ENCODE data around the gene RALGAPA2.

Gene RALGAPA2

DNA sequence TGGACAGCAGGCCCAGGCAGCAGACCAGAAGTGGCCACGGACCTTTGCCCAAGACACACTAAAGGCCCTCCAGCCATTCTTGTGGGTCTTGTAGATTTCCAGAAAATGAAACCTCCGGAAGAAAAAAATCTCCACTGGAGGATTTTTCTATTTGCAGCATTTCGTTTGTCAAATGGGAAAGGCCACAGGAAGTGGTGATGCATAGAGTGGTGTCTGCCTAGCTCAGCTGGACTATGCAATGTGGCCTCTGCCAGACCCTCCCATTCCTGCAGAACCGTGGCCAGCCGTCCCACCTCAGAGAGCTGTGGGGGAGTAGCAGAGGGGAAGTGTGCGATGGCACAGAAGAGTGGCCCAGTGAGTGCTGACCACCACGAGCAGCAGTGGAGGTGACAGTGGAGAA lies 368.5 kb downstream of the RALGAPA2 start:
- no peak for DNase-seq (ENCODE audit: low read depth in 2 of 2, low spot score in 1 of 2)

Measured in stimulated activated CD8-positive, alpha-beta memory T cell treated with anti-CD3 and anti-CD28 coated beads, Interleukin-4, amount 100 ng/mL, for 4 hours (primary cell).